ENCODE measurements around the gene HMGXB4. TPM values are rescaled to one million over a fixed set of nuclear protein-coding genes. Genes with fewer than 3 reads are reported as not detected.

HMGXB4 gene
- total and polyA plus RNA-seq, 4 donors: 4.0 to 9.9 (median 7.5) TPM

DNA sequence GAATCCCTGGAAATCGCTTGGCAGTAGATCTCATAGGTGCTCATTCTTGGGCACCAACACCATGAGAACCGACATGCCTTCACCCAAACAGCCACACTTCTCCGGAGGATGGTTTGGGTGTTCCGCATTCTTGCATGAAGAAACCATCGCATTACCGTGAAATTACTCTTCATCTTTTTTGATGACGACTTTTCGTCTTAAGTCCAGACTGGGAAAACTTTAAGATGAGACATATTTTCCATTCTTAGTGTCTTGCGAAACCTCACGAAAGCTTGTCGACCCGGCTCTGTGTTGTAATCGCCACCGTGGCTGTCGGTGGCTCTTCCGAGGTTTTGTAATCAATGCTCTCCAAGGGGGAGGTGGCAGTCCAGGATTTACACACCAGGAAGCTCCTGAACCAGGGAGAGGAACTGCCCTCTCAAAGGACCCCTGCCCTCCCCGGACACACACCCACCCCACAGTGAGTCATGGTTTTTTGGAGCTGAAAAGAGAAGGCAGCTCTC lies 44.1 kb downstream of the HMGXB4 start:
- H3K9ac ChIP-seq (ENCODE audit: low read depth in 1 of 2, low read length in 2 of 2): peak overlapping the region; percentile 2 to 64
- 27% methylated on average over 17 of the region's 17 CpGs for WGBS
- TF ChIP-seq RAD21 (IDR thresholded peaks at IDR 0.05) (peak in 1 of 2 donors; percentile 35), EGR1 (IDR thresholded peaks at IDR 0.05; ENCODE audit: low read depth in 2 of 2) (peak; percentile 66 to 95), FOXA1 (IDR thresholded peaks at IDR 0.05) (peak; percentile 23), RXRA (IDR thresholded peaks at IDR 0.05) (peak; percentile 70 to 93), HNF4A (conservative IDR thresholded peaks at IDR 0.05) (peak; percentile 68 to 90), FOXA2 (IDR thresholded peaks at IDR 0.05) (peak; percentile 31), YY1 (IDR thresholded peaks at IDR 0.05) (peak; percentile 54), JUND (IDR thresholded peaks at IDR 0.05) (peak; percentile 99), SP1 (IDR thresholded peaks at IDR 0.05) (peak; percentile 77), GABPA (IDR thresholded peaks at IDR 0.05 in 1 of 2, conservative IDR thresholded peaks at IDR 0.05 in 1 of 2) (peak in 1 of 2 donors; percentile 58), HNF4G (IDR thresholded peaks at IDR 0.05) (peak; percentile 10), NR2F2 (IDR thresholded peaks at IDR 0.05) (no peak), TAF1 (conservative IDR thresholded peaks at IDR 0.05) (no peak)
- TF ChIP-seq, protein P1, sequence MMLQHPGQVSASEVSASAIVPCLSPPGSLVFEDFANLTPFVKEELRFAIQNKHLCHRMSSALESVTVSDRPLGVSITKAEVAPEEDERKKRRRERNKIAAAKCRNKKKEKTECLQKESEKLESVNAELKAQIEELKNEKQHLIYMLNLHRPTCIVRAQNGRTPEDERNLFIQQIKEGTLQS (IDR thresholded peaks at IDR 0.05): peak; percentile 98
- TF ChIP-seq, protein P2, sequence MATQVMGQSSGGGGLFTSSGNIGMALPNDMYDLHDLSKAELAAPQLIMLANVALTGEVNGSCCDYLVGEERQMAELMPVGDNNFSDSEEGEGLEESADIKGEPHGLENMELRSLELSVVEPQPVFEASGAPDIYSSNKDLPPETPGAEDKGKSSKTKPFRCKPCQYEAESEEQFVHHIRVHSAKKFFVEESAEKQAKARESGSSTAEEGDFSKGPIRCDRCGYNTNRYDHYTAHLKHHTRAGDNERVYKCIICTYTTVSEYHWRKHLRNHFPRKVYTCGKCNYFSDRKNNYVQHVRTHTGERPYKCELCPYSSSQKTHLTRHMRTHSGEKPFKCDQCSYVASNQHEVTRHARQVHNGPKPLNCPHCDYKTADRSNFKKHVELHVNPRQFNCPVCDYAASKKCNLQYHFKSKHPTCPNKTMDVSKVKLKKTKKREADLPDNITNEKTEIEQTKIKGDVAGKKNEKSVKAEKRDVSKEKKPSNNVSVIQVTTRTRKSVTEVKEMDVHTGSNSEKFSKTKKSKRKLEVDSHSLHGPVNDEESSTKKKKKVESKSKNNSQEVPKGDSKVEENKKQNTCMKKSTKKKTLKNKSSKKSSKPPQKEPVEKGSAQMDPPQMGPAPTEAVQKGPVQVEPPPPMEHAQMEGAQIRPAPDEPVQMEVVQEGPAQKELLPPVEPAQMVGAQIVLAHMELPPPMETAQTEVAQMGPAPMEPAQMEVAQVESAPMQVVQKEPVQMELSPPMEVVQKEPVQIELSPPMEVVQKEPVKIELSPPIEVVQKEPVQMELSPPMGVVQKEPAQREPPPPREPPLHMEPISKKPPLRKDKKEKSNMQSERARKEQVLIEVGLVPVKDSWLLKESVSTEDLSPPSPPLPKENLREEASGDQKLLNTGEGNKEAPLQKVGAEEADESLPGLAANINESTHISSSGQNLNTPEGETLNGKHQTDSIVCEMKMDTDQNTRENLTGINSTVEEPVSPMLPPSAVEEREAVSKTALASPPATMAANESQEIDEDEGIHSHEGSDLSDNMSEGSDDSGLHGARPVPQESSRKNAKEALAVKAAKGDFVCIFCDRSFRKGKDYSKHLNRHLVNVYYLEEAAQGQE (IDR thresholded peaks at IDR 0.05): peak; percentile 49
- TF ChIP-seq, protein P3, sequence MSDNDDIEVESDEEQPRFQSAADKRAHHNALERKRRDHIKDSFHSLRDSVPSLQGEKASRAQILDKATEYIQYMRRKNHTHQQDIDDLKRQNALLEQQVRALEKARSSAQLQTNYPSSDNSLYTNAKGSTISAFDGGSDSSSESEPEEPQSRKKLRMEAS (IDR thresholded peaks at IDR 0.05): peak; percentile 92
- TF ChIP-seq, protein P4, sequence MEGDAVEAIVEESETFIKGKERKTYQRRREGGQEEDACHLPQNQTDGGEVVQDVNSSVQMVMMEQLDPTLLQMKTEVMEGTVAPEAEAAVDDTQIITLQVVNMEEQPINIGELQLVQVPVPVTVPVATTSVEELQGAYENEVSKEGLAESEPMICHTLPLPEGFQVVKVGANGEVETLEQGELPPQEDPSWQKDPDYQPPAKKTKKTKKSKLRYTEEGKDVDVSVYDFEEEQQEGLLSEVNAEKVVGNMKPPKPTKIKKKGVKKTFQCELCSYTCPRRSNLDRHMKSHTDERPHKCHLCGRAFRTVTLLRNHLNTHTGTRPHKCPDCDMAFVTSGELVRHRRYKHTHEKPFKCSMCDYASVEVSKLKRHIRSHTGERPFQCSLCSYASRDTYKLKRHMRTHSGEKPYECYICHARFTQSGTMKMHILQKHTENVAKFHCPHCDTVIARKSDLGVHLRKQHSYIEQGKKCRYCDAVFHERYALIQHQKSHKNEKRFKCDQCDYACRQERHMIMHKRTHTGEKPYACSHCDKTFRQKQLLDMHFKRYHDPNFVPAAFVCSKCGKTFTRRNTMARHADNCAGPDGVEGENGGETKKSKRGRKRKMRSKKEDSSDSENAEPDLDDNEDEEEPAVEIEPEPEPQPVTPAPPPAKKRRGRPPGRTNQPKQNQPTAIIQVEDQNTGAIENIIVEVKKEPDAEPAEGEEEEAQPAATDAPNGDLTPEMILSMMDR (IDR thresholded peaks at IDR 0.05; ENCODE audit: low read depth, low read length, missing input control): no peak
- TF ChIP-seq, protein P5, sequence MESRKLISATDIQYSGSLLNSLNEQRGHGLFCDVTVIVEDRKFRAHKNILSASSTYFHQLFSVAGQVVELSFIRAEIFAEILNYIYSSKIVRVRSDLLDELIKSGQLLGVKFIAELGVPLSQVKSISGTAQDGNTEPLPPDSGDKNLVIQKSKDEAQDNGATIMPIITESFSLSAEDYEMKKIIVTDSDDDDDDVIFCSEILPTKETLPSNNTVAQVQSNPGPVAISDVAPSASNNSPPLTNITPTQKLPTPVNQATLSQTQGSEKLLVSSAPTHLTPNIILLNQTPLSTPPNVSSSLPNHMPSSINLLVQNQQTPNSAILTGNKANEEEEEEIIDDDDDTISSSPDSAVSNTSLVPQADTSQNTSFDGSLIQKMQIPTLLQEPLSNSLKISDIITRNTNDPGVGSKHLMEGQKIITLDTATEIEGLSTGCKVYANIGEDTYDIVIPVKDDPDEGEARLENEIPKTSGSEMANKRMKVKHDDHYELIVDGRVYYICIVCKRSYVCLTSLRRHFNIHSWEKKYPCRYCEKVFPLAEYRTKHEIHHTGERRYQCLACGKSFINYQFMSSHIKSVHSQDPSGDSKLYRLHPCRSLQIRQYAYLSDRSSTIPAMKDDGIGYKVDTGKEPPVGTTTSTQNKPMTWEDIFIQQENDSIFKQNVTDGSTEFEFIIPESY (IDR thresholded peaks at IDR 0.05): peak; percentile 83
- peaks cover 0 to 32% (median 19%) of the 10 kb centered on the region in 4 donors for H3K4me1 ChIP-seq (ENCODE audit: control insufficient read depth in 4 of 4, insufficient read depth in 4 of 4, low read length in 3 of 4)
- peak overlapping the region; percentile 98 to 99 for H3K27ac ChIP-seq (ENCODE audit: low read depth in 1 of 2, low read length in 2 of 2)
- H3K36me3 ChIP-seq (ENCODE audit: control insufficient read depth in 4 of 4, insufficient read depth in 3 of 4, low read depth in 1 of 4, low read length in 3 of 4): no peaks in the 10 kb centered on the region
- no peaks in the 10 kb centered on the region for H3K9me3 ChIP-seq (ENCODE audit: control insufficient read depth in 4 of 4, low read length in 3 of 4)
- peak; percentile 62 for DNase-seq (ENCODE audit: low spot score)
- H3K27me3 ChIP-seq (ENCODE audit: control insufficient read depth in 4 of 4, insufficient read depth in 4 of 4, low read length in 3 of 4): no peaks in the 10 kb centered on the region
- H3K4me3 ChIP-seq (ENCODE audit: low read depth in 1 of 3, low read length in 3 of 3): peak overlapping the region in 2 of 3 donors; percentile 56 to 81

All from liver (tissue), 9 donors.